Measurements from ENCODE around the gene TFDP2. TPM values are rescaled to one million over a fixed set of nuclear protein-coding genes. Genes with fewer than 3 reads are reported as not detected.

The TFDP2 gene
- total RNA-seq, 1 experiment from 2014 or later: 48.2 TPM

DNA sequence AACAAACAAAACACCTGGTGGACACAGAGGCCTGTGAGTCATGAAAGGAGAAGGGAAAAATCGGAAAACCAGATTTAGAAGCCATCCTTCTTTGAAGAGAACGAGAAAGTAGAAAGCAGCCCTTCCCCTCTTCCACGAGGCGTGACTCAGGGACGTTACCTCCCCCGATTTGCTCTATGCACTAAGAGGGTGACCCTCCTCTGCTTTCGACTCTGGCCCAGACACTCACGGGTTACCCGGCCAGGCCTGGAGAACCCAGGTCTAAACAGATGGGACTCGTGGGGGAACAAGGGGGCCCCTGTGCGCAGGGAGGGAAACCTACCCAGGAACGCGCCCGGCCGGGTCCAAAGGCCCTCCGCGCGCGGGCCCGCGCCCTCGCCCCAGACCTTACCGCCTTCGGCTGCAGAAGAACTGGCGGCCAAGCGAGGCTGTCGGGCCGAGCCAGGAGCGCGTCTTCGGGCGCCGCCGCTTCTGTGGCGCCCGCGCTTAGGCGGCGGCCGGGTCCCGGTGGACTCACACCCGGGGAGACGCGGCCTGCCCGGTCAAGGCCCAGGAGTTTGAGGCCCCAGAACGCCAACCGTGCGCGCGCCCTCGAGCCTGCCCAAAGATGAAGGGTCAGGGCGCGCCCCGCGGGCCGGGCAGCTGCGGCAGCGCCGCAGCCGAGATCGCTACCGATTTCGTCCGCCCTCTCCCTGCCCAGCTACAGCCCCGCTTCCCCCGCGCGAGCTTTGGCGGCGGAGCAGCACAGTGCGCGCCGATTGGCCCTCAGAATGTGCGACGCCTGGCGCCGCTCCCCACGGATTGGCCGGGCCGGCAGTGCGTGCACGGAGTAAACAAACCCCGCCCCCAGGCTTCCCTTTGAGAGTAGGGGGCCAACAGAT is at the start of gene TFDP2 (continued):
- TF ChIP-seq HMGXB4 (CRISPR knock-in tag; IDR thresholded peaks at IDR 0.05) (no peak; the same call in 1 of the 2 replicates), TEAD1 (CRISPR knock-in tag; IDR thresholded peaks at IDR 0.05) (no peak), OVOL2 (CRISPR knock-in tag; IDR thresholded peaks at IDR 0.05; ENCODE audit: borderline replicate concordance) (no peak), MXD4 (CRISPR knock-in tag; IDR thresholded peaks at IDR 0.05; ENCODE audit: borderline replicate concordance) (no peak), MYBL2 (CRISPR knock-in tag; IDR thresholded peaks at IDR 0.05) (0 out of 2 replicates have a peak, but pooled peaks have one; percentile 39)
- TF ChIP-seq, protein P1, sequence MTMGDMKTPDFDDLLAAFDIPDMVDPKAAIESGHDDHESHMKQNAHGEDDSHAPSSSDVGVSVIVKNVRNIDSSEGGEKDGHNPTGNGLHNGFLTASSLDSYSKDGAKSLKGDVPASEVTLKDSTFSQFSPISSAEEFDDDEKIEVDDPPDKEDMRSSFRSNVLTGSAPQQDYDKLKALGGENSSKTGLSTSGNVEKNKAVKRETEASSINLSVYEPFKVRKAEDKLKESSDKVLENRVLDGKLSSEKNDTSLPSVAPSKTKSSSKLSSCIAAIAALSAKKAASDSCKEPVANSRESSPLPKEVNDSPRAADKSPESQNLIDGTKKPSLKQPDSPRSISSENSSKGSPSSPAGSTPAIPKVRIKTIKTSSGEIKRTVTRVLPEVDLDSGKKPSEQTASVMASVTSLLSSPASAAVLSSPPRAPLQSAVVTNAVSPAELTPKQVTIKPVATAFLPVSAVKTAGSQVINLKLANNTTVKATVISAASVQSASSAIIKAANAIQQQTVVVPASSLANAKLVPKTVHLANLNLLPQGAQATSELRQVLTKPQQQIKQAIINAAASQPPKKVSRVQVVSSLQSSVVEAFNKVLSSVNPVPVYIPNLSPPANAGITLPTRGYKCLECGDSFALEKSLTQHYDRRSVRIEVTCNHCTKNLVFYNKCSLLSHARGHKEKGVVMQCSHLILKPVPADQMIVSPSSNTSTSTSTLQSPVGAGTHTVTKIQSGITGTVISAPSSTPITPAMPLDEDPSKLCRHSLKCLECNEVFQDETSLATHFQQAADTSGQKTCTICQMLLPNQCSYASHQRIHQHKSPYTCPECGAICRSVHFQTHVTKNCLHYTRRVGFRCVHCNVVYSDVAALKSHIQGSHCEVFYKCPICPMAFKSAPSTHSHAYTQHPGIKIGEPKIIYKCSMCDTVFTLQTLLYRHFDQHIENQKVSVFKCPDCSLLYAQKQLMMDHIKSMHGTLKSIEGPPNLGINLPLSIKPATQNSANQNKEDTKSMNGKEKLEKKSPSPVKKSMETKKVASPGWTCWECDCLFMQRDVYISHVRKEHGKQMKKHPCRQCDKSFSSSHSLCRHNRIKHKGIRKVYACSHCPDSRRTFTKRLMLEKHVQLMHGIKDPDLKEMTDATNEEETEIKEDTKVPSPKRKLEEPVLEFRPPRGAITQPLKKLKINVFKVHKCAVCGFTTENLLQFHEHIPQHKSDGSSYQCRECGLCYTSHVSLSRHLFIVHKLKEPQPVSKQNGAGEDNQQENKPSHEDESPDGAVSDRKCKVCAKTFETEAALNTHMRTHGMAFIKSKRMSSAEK (CRISPR knock-in tag; IDR thresholded peaks at IDR 0.05; ENCODE audit: borderline replicate concordance): no peak
- TF ChIP-seq, protein P2, sequence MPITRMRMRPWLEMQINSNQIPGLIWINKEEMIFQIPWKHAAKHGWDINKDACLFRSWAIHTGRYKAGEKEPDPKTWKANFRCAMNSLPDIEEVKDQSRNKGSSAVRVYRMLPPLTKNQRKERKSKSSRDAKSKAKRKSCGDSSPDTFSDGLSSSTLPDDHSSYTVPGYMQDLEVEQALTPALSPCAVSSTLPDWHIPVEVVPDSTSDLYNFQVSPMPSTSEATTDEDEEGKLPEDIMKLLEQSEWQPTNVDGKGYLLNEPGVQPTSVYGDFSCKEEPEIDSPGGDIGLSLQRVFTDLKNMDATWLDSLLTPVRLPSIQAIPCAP (CRISPR knock-in tag; IDR thresholded peaks at IDR 0.05): 0 out of 2 replicates have a peak, but pooled peaks have one; percentile 23

DNA sequence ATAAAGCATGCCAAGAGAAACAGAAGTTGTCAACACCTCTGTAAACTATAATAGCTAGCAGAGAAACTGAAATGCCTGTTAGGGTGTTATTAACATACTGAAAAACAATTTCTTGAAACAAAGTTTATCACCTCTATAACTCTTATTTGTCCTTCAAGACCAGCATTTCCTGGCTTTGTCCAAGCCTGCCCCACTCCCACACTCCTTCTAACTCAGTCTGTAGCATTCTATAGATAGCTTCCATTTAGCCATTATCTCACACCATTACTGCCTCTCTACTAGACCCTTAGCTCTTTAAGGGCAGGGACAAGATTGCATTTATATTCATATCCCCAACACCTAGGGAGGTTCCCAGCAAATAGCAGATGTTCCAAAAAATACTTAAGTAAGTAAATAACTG is 39.5 kb upstream of the TFDP2 start:
- Mint-ChIP-seq H3K27ac (no peak overlapping the region), H3K4me1 (no peaks in the 10 kb centered on the region), H3K9me3 (no peaks in the 10 kb centered on the region), H3K27me3 (ENCODE audit: low read depth) (no peaks in the 10 kb centered on the region), H3K36me3 (peaks cover 10% of the 10 kb centered on the region), H3K4me3 (no peak overlapping the region)
- CTCF ChIA-PET: no interaction called here
- ATAC-seq (no peak), DNase-seq (ENCODE audit: low spot score) (no peak)
- POLR2A ChIA-PET: no interaction called here
- TF ChIP-seq ZNF671 (CRISPR knock-in tag; IDR thresholded peaks at IDR 0.05) (no peak), SMAD3 (CRISPR knock-in tag; IDR thresholded peaks at IDR 0.05; ENCODE audit: borderline replicate concordance) (no peak), ELF4 (CRISPR knock-in tag; IDR thresholded peaks at IDR 0.05; ENCODE audit: low read depth) (no peak), NFATC4 (CRISPR knock-in tag; IDR thresholded peaks at IDR 0.05) (no peak), AR (CRISPR knock-in tag; IDR thresholded peaks at IDR 0.05) (no peak), FOXP4 (CRISPR knock-in tag; IDR thresholded peaks at IDR 0.05) (no peak), KAT7 (CRISPR knock-in tag; IDR thresholded peaks at IDR 0.05; ENCODE audit: borderline replicate concordance) (no peak), NR1H2 (CRISPR knock-in tag; IDR thresholded peaks at IDR 0.05) (no peak)
- TF ChIP-seq, protein P3, sequence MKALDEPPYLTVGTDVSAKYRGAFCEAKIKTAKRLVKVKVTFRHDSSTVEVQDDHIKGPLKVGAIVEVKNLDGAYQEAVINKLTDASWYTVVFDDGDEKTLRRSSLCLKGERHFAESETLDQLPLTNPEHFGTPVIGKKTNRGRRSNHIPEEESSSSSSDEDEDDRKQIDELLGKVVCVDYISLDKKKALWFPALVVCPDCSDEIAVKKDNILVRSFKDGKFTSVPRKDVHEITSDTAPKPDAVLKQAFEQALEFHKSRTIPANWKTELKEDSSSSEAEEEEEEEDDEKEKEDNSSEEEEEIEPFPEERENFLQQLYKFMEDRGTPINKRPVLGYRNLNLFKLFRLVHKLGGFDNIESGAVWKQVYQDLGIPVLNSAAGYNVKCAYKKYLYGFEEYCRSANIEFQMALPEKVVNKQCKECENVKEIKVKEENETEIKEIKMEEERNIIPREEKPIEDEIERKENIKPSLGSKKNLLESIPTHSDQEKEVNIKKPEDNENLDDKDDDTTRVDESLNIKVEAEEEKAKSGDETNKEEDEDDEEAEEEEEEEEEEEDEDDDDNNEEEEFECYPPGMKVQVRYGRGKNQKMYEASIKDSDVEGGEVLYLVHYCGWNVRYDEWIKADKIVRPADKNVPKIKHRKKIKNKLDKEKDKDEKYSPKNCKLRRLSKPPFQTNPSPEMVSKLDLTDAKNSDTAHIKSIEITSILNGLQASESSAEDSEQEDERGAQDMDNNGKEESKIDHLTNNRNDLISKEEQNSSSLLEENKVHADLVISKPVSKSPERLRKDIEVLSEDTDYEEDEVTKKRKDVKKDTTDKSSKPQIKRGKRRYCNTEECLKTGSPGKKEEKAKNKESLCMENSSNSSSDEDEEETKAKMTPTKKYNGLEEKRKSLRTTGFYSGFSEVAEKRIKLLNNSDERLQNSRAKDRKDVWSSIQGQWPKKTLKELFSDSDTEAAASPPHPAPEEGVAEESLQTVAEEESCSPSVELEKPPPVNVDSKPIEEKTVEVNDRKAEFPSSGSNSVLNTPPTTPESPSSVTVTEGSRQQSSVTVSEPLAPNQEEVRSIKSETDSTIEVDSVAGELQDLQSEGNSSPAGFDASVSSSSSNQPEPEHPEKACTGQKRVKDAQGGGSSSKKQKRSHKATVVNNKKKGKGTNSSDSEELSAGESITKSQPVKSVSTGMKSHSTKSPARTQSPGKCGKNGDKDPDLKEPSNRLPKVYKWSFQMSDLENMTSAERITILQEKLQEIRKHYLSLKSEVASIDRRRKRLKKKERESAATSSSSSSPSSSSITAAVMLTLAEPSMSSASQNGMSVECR (CRISPR knock-in tag; IDR thresholded peaks at IDR 0.05; ENCODE audit: borderline replicate concordance): no peak

All from WTC11 (cell line).